H1 (cell line): ENCODE results near the gene TRAF3IP1. TPM values are rescaled to one million over a fixed set of nuclear protein-coding genes. Genes with fewer than 3 reads are reported as not detected.

Experiments used
- KDM5A ChIP-seq: fragments of 200-600 bp; IDR thresholded peaks from 2 replicates; pipeline ENCODE4 v1.7.1; 2012; ENCODE audit warnings: mild to moderate bottlenecking, low read length, inconsistent platforms, mixed read lengths
- POLR2AphosphoS5 ChIP-seq: IDR thresholded peaks from 2 replicates; pipeline ENCODE4 v1.6.1; 2011; ENCODE audit warnings: low read depth, low read length
- SP2 ChIP-seq: IDR thresholded peaks from 2 replicates; pipeline ENCODE4 v1.6.1; 2012; ENCODE audit warnings: mild to moderate bottlenecking, low read length, inconsistent platforms
- polyA plus RNA-seq, 7 experiments: library from polyadenylated mRNA; depleted of rRNA in 3 of 7; stranded (reverse) in 5 of 7; unstranded in 2 of 7; fragments of >200 nt in 5 of 7; fragments of 200-250 nt in 2 of 7; gene quantifications; 1 replicate in 5 of 7; 2 replicates in 1 of 7; 4 replicates in 1 of 7; pipeline versions ENCODE4 v1.2.1 to v1.2.3, GENCODE V29; 2011 to 2013; ENCODE audit warnings: missing spikeins in 2 of 7, mixed read lengths in 2 of 7
- total RNA-seq: library from RNA; stranded (reverse); fragmentation: NEBNext Ultra II Directional; extraction: Animal tissue kit (Norgen Biotek cat#: 25700); gene quantifications from 2 replicates; pipeline ENCODE4 v1.2.1, GENCODE V29; 2021
- TF ChIP-seq, protein P1 (sequence below): fragments of 300-600 bp; sonication (generic); IDR thresholded peaks from 2 replicates; pipeline ENCODE4 v1.7.1; 2012; ENCODE audit warnings: low read length, moderate library complexity, mild to moderate bottlenecking, inconsistent platforms; ENCODE audit not compliant: insufficient replicate concordance

The TRAF3IP1 gene
- total and polyA plus RNA-seq, 2 of the 8 experiments (the other 6 are each of a cell fraction or from before 2014, with no cell fraction given), result 2.3 to 17.5 TPM

GRCh38 chr2:238415893-238416292, 95.6 kb downstream of the TRAF3IP1 start (continued):
- TF ChIP-seq KDM5A (no peak), SP2 (no peak), POLR2AphosphoS5 (no peak)
- TF ChIP-seq, protein P1, sequence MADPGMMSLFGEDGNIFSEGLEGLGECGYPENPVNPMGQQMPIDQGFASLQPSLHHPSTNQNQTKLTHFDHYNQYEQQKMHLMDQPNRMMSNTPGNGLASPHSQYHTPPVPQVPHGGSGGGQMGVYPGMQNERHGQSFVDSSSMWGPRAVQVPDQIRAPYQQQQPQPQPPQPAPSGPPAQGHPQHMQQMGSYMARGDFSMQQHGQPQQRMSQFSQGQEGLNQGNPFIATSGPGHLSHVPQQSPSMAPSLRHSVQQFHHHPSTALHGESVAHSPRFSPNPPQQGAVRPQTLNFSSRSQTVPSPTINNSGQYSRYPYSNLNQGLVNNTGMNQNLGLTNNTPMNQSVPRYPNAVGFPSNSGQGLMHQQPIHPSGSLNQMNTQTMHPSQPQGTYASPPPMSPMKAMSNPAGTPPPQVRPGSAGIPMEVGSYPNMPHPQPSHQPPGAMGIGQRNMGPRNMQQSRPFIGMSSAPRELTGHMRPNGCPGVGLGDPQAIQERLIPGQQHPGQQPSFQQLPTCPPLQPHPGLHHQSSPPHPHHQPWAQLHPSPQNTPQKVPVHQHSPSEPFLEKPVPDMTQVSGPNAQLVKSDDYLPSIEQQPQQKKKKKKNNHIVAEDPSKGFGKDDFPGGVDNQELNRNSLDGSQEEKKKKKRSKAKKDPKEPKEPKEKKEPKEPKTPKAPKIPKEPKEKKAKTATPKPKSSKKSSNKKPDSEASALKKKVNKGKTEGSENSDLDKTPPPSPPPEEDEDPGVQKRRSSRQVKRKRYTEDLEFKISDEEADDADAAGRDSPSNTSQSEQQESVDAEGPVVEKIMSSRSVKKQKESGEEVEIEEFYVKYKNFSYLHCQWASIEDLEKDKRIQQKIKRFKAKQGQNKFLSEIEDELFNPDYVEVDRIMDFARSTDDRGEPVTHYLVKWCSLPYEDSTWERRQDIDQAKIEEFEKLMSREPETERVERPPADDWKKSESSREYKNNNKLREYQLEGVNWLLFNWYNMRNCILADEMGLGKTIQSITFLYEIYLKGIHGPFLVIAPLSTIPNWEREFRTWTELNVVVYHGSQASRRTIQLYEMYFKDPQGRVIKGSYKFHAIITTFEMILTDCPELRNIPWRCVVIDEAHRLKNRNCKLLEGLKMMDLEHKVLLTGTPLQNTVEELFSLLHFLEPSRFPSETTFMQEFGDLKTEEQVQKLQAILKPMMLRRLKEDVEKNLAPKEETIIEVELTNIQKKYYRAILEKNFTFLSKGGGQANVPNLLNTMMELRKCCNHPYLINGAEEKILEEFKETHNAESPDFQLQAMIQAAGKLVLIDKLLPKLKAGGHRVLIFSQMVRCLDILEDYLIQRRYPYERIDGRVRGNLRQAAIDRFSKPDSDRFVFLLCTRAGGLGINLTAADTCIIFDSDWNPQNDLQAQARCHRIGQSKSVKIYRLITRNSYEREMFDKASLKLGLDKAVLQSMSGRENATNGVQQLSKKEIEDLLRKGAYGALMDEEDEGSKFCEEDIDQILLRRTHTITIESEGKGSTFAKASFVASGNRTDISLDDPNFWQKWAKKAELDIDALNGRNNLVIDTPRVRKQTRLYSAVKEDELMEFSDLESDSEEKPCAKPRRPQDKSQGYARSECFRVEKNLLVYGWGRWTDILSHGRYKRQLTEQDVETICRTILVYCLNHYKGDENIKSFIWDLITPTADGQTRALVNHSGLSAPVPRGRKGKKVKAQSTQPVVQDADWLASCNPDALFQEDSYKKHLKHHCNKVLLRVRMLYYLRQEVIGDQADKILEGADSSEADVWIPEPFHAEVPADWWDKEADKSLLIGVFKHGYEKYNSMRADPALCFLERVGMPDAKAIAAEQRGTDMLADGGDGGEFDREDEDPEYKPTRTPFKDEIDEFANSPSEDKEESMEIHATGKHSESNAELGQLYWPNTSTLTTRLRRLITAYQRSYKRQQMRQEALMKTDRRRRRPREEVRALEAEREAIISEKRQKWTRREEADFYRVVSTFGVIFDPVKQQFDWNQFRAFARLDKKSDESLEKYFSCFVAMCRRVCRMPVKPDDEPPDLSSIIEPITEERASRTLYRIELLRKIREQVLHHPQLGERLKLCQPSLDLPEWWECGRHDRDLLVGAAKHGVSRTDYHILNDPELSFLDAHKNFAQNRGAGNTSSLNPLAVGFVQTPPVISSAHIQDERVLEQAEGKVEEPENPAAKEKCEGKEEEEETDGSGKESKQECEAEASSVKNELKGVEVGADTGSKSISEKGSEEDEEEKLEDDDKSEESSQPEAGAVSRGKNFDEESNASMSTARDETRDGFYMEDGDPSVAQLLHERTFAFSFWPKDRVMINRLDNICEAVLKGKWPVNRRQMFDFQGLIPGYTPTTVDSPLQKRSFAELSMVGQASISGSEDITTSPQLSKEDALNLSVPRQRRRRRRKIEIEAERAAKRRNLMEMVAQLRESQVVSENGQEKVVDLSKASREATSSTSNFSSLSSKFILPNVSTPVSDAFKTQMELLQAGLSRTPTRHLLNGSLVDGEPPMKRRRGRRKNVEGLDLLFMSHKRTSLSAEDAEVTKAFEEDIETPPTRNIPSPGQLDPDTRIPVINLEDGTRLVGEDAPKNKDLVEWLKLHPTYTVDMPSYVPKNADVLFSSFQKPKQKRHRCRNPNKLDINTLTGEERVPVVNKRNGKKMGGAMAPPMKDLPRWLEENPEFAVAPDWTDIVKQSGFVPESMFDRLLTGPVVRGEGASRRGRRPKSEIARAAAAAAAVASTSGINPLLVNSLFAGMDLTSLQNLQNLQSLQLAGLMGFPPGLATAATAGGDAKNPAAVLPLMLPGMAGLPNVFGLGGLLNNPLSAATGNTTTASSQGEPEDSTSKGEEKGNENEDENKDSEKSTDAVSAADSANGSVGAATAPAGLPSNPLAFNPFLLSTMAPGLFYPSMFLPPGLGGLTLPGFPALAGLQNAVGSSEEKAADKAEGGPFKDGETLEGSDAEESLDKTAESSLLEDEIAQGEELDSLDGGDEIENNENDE, result no peak
